GM20000 (cell line): ENCODE results near the gene CLCN1.

Experiments used
- DNase-seq: peaks from one replicate; pipeline ENCODE4 v3.0.0; 2012; ENCODE audit warnings: low spot score
- TF ChIP-seq, protein P1 (sequence below): IDR thresholded peaks from 2 replicates; pipeline ENCODE4 v1.5.1; 2012; ENCODE audit warnings: mild to moderate bottlenecking, control low read depth; ENCODE audit errors: extremely low read depth, missing control alignments

The CLCN1 gene

DNA sequence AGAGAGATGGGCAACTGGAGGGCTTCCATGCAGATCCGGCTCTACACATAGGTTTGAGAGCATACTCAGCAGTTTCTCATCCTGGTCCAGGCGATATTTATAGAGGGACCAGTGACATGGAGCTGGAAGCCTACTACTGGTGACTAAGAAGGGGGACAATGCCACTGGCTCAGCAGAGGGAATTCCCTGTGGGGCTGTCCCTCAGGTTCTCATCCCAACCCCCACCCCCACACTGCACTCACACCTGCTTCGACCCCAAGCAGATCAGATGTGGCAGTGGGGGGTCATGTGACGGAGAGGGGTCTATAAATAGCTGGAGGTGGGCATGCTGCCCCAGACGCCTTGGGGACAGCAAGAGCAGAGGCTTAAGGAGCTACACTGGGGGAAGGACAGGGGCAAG, at the start of gene CLCN1:
Gene CLCN1 (plus strand): TSS at position 336 of the 400 bp plus-strand sequence. CDS start 102 bp downstream, outside the sequence.
- DNase-seq: no peak
- TF ChIP-seq, protein P1, sequence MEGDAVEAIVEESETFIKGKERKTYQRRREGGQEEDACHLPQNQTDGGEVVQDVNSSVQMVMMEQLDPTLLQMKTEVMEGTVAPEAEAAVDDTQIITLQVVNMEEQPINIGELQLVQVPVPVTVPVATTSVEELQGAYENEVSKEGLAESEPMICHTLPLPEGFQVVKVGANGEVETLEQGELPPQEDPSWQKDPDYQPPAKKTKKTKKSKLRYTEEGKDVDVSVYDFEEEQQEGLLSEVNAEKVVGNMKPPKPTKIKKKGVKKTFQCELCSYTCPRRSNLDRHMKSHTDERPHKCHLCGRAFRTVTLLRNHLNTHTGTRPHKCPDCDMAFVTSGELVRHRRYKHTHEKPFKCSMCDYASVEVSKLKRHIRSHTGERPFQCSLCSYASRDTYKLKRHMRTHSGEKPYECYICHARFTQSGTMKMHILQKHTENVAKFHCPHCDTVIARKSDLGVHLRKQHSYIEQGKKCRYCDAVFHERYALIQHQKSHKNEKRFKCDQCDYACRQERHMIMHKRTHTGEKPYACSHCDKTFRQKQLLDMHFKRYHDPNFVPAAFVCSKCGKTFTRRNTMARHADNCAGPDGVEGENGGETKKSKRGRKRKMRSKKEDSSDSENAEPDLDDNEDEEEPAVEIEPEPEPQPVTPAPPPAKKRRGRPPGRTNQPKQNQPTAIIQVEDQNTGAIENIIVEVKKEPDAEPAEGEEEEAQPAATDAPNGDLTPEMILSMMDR: no peak

DNA sequence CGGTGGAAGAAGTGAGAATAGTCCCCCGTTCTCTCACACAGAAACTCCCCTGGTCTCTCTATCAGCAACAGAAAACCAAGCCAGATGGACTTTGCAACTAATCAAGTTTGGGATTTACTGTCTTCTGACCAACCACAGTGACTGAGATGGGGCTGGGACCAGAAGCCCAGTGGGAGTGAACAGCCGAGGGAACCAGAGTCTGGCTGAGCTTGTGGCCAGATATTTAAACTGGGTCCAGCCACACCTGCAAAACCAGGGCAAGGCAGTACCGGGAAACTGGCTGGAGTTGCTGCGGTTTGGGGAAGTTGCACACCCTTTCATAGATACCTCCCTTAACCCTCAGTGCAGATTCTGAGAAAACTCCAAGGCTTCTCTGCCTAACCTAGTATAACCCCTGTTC, 46.7 kb upstream of the CLCN1 start:
- TF ChIP-seq, protein P1: no peak
- no peak for DNase-seq

DNA sequence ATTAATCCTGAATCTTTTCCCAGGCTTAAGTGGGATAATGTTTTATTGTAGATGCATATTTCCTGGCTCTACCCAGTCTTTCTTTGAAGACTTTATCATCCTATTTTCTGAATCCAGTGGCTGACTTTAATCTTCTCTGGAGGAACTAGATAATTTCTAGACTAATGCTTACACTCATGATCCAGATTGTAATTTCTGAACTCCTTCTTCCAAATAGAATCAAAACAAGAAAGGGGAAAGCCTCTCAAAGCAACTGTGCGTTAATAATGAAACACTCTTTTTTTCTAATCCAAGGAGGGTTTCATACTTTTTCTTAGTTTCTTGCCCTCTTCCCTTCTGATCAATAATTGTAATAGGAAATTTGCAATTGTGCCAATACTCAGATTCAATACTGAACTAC, 44.7 kb upstream of the CLCN1 start:
- DNase-seq: no peak
- TF ChIP-seq, protein P1: no peak

DNA sequence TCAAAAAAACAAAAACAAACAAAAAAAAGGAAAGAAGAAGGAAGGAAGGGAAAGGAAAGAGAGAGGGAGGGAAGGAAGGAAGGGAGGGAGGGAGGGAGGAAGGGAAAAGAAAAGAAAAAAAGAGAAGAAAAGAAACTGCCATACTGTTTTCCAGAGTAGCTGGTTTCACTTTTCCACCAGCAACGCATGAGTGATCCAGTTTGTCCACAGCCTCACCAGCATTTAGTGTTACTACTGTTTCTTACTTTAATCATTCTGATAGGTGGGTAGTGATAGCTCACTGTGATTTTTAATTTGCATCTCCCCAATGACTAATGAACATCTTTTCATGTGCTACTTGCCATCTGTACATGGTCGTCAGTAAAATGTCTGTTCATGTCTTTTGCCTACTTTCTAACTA, 43.0 kb upstream of the CLCN1 start:
- no peak for DNase-seq
- TF ChIP-seq, protein P1: no peak

DNA sequence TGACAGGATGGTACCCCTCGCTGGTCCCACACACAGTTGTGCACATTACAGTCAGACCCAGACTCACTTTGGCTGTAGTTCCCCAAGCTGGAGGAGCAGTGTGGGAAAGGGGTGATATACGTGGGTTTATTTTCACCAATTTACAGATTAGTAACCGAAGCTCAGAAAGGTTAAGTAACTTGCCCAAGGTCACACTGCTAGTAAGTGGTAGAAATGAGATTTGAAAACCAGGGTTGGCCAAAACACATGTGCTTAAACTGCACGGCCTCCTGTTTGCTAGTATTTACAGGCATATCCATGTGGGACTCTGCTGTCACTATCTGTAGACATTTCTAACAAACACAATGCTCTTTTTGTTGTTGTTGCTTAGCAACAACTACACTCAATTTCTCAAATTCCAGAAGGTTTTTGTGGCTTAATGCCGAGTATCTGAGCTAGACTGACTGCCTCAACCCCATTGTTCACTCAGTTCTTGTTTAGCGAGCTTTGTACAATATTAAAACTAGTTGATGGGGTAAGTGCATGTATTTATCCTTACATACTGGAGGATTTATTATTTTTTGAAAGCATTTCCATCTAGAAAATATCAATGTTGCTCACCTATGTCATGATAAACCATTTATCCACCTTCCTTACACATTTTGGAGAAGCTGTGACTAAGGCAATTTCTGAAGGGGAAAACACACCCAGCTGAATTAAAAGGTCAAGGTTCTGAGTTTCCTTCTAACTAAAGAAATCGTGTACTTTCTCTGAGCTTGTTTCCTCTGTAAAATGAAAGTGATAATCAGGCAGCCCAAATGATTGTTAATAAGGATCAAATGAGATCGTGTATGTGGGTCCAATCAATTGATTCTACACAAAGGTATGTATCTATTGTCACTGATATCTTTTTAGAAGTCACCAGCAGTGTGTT, 36.5 kb upstream of the CLCN1 start:
- DNase-seq: no peak
- TF ChIP-seq, protein P1: no peak

DNA sequence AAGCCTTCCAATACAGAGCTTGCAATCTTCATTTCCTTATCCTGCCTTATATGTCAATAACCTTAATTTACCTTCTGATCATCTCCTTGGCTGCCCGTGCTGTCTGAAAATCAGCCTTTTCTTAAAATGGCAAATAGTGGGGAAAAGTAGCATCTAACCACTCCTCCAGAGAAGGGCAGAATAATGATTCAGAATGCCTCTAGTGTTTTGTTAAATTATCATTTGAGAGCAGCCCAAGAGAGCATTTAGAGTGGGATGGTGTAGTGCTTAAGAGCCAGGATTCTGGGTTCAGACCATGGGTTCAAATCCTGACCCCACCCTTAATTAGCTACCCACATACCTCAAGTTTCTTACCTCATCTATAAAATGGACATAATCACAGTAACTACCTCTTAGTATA, 35.8 kb upstream of the CLCN1 start:
- DNase-seq: no peak
- TF ChIP-seq, protein P1: no peak

DNA sequence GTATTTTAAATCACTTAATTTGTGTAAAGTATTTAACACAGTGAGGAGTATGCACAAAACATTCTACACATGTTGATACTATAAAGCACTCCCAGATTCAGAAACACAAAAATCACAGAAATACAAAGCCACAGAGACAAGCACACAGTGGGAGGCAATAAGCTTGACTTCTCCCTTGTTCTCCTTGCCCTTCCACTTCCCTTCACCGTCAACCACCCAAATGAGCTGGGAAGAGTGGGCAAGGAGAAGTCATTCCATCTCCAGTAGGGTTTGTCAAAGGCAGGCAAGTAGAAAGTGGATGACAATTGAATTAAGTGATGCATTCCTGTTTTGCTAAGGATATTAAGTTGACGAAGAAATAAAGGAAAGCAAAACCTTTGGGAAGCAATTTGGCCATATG, 35.3 kb upstream of the CLCN1 start:
- DNase-seq: no peak
- TF ChIP-seq, protein P1: no peak
